Inflammatory macrophage treated with lipopolysaccharide for 1 hour (primary cell): ENCODE results near the gene CCL27.

Source experiments
- DNase-seq, 2 donors: peaks; one replicate each; pipeline ENCODE4 v3.0.0-alpha.2; 2020 to 2022

CCL27 gene

GRCh38 chr9:34684145-34684544 lies 21.7 kb upstream of the CCL27 start:
- no peak for DNase-seq

- peak; percentile 31 to 55 for DNase-seq
Measured at GRCh38 chr9:34675869-34676268, 13.4 kb upstream of the CCL27 start.

- peak; percentile 71 to 86 for DNase-seq
Measured at GRCh38 chr9:34675048-34675714, 12.7 kb upstream of the CCL27 start.

GRCh38 chr9:34674440-34674839 lies 12.0 kb upstream of the CCL27 start:
- DNase-seq, result no peak

- no peak for DNase-seq
Measured at GRCh38 chr9:34671307-34671706, 8.8 kb upstream of the CCL27 start.

- DNase-seq, result no peak
Measured at GRCh38 chr9:34669809-34670562, 7.5 kb upstream of the CCL27 start.

GRCh38 chr9:34665381-34666250 lies 3.2 kb upstream of the CCL27 start:
- peak; percentile 78 to 98 for DNase-seq

GRCh38 chr9:34665067-34665380 lies 2.6 kb upstream of the CCL27 start:
- no peak for DNase-seq

- peak; percentile 64 to 93 for DNase-seq
Measured at GRCh38 chr9:34664281-34665066, 2.0 kb upstream of the CCL27 start.

GRCh38 chr9:34663303-34663605 lies 797 bp upstream of the CCL27 start:
- DNase-seq, result no peak

GRCh38 chr9:34659592-34660253 lies 2.7 kb downstream of the CCL27 start:
- DNase-seq, result no peak

GRCh38 chr9:34658461-34658860 lies 4.0 kb downstream of the CCL27 start:
- no peak for DNase-seq

GRCh38 chr9:34656992-34657391 lies 5.5 kb downstream of the CCL27 start:
- no peak for DNase-seq

GRCh38 chr9:34655394-34655793 lies 7.1 kb downstream of the CCL27 start:
- DNase-seq, result no peak

- no peak for DNase-seq
Measured at GRCh38 chr9:34654323-34655051, 8.0 kb downstream of the CCL27 start.

GRCh38 chr9:34653151-34654072 lies 9.0 kb downstream of the CCL27 start:
- DNase-seq, result no peak

GRCh38 chr9:34652602-34653000 lies 9.9 kb downstream of the CCL27 start:
- no peak for DNase-seq

- DNase-seq, result peak; percentile 54 to 71
Measured at GRCh38 chr9:34651876-34652601, 10.4 kb downstream of the CCL27 start, which contains the start of gene IL11RA. Gene IL11RA (plus strand): TSS chr9:34652185. CDS start chr9:34655218, 3,033 bp downstream.

- DNase-seq, result peak; percentile 14 to 66
Measured at GRCh38 chr9:34651321-34651720, 11.1 kb downstream of the CCL27 start.

GRCh38 chr9:34650816-34651215 lies 11.6 kb downstream of the CCL27 start:
- DNase-seq, result no peak
